Uterus (tissue), 4 donors: ENCODE measurements around the gene PLEKHM2. TPM values are rescaled to one million over a fixed set of nuclear protein-coding genes. Genes with fewer than 3 reads are reported as not detected.

Experiments used
- DNase-seq, 2 donors: peaks; one replicate each; pipeline ENCODE4 v3.0.0-alpha.2; 2019 to 2020
- H3K27ac ChIP-seq, 2 donors: fragments of 200-600 bp; sonication (generic); 1 replicate in 1 of 2; 2 replicates in 1 of 2; pipeline ENCODE4 v1.5.1; 2016 to 2018
- H3K27me3 ChIP-seq, 2 donors: fragments of 200-600 bp; sonication (generic); one replicate each; pipeline ENCODE4 v1.5.1; 2018 to 2019; ENCODE audit warnings: control low read depth in 1 of 2
- H3K36me3 ChIP-seq, 2 donors: fragments of 200-600 bp; sonication (generic); one replicate each; pipeline ENCODE4 v1.5.1; 2019; ENCODE audit warnings: control low read depth in 1 of 2
- H3K4me1 ChIP-seq, 2 donors: fragments of 200-600 bp; sonication (generic); one replicate each; pipeline ENCODE4 v1.5.1; 2018 to 2019; ENCODE audit warnings: control low read depth in 1 of 2
- H3K4me3 ChIP-seq, 2 donors: fragments of 200-600 bp; sonication (generic); 1 replicate in 1 of 2; 2 replicates in 1 of 2; pipeline ENCODE4 v1.5.1; 2018 to 2019; ENCODE audit warnings: mild to moderate bottlenecking in 1 of 2
- H3K9me3 ChIP-seq, 2 donors: fragments of 200-600 bp; sonication (generic); one replicate each; pipeline ENCODE4 v1.5.1; 2019; ENCODE audit warnings: control low read depth in 1 of 2
- CTCF ChIP-seq, 4 experiments: fragments of 200-600 bp in 2 of 4; fragments of 450-650 bp in 2 of 4; sonication (generic) in 2 of 4; IDR thresholded peaks; one replicate each; pipeline ENCODE4 v1.5.1; 2016 to 2019; ENCODE audit warnings: antibody characterized with exemption in 4 of 4, mild to moderate bottlenecking in 2 of 4, moderate library complexity in 1 of 4
- POLR2A ChIP-seq, 2 donors: fragments of 450-650 bp; IDR thresholded peaks; one replicate each; pipeline ENCODE4 v1.6.1; 2016; ENCODE audit warnings: antibody characterized with exemption in 2 of 2, mild to moderate bottlenecking in 1 of 2, moderate library complexity in 1 of 2
- intact Hi-C: fragments of 100-400 bp; cut with DNase I; formaldehyde crosslinking; loops from one replicate; pipeline ENCODE4 v1.15.1; 2023; ENCODE audit warnings: low total_unique reads
- total RNA-seq, 4 donors: library from RNA; depleted of rRNA in 3 of 4; stranded (reverse); fragments of >200 nt in 3 of 4; gene quantifications; one replicate each; pipeline versions ENCODE4 v1.1.0 to v1.2.4, GENCODE V29; 2014 to 2023
- donor health status: DM: yes; HTN: yes; CAD: no.

The PLEKHM2 gene
- total RNA-seq, 4 donors from 2014 or later = 21.3 to 70.2 (median 30.7) TPM

- Histone ChIP-seq H3K27ac (no peak overlapping the region), H3K27me3 (no peaks in the 10 kb centered on the region), H3K36me3 (no peaks in the 10 kb centered on the region), H3K9me3 (no peaks in the 10 kb centered on the region), H3K4me3 (no peak overlapping the region), H3K4me1 (no peaks in the 10 kb centered on the region)
- intact Hi-C loops = no loop called here
- DNase-seq = no peak
- TF ChIP-seq POLR2A (IDR thresholded peaks at IDR 0.05) (no peak), CTCF (IDR thresholded peaks at IDR 0.05) (no peak)
These were observed 41.1 kb downstream of the PLEKHM2 start for GRCh38 chr1:15724949-15725880.

- TF ChIP-seq CTCF (IDR thresholded peaks at IDR 0.05) = no peak
- TF ChIP-seq POLR2A (IDR thresholded peaks at IDR 0.05) = no peak
- no peak overlapping the region for H3K27ac ChIP-seq
- H3K9me3 ChIP-seq = no peaks in the 10 kb centered on the region
- H3K27me3 ChIP-seq = no peaks in the 10 kb centered on the region
- no peaks in the 10 kb centered on the region for H3K36me3 ChIP-seq
- intact Hi-C loops = no loop called here
- no peak overlapping the region for H3K4me3 ChIP-seq
- H3K4me1 ChIP-seq = no peaks in the 10 kb centered on the region
- DNase-seq = no peak
These were observed 42.4 kb downstream of the PLEKHM2 start for GRCh38 chr1:15726508-15726907.

- DNase-seq = no peak
- no peaks in the 10 kb centered on the region for H3K9me3 ChIP-seq
- no peak overlapping the region for H3K27ac ChIP-seq
- H3K4me3 ChIP-seq = no peak overlapping the region
- no peak for TF ChIP-seq CTCF (IDR thresholded peaks at IDR 0.05)
- TF ChIP-seq POLR2A (IDR thresholded peaks at IDR 0.05) = no peak
- H3K36me3 ChIP-seq = no peaks in the 10 kb centered on the region
- no peaks in the 10 kb centered on the region for H3K27me3 ChIP-seq
- intact Hi-C loops = no loop called here
- no peaks in the 10 kb centered on the region for H3K4me1 ChIP-seq
These were observed 42.9 kb downstream of the PLEKHM2 start for GRCh38 chr1:15727021-15727420.

- TF ChIP-seq POLR2A (IDR thresholded peaks at IDR 0.05) (no peak), CTCF (IDR thresholded peaks at IDR 0.05) (no peak)
- H3K9me3 ChIP-seq = no peaks in the 10 kb centered on the region
- intact Hi-C loops = no loop called here
- H3K36me3 ChIP-seq = no peaks in the 10 kb centered on the region
- H3K27ac ChIP-seq = no peak overlapping the region
- H3K4me1 ChIP-seq = no peaks in the 10 kb centered on the region
- no peak overlapping the region for H3K4me3 ChIP-seq
- DNase-seq = no peak
- no peaks in the 10 kb centered on the region for H3K27me3 ChIP-seq
These were observed 43.3 kb downstream of the PLEKHM2 start for GRCh38 chr1:15727424-15727823.

- DNase-seq = no peak
- no peaks in the 10 kb centered on the region for H3K4me1 ChIP-seq
- no peaks in the 10 kb centered on the region for H3K36me3 ChIP-seq
- H3K4me3 ChIP-seq = no peak overlapping the region
- H3K9me3 ChIP-seq = no peaks in the 10 kb centered on the region
- TF ChIP-seq CTCF (IDR thresholded peaks at IDR 0.05) (no peak), POLR2A (IDR thresholded peaks at IDR 0.05) (no peak)
- intact Hi-C loops = no loop called here
- no peak overlapping the region for H3K27ac ChIP-seq
- no peaks in the 10 kb centered on the region for H3K27me3 ChIP-seq
These were observed 43.9 kb downstream of the PLEKHM2 start for GRCh38 chr1:15727866-15728534.
